ENCODE data around the gene SLX4IP.

Gene SLX4IP

DNA sequence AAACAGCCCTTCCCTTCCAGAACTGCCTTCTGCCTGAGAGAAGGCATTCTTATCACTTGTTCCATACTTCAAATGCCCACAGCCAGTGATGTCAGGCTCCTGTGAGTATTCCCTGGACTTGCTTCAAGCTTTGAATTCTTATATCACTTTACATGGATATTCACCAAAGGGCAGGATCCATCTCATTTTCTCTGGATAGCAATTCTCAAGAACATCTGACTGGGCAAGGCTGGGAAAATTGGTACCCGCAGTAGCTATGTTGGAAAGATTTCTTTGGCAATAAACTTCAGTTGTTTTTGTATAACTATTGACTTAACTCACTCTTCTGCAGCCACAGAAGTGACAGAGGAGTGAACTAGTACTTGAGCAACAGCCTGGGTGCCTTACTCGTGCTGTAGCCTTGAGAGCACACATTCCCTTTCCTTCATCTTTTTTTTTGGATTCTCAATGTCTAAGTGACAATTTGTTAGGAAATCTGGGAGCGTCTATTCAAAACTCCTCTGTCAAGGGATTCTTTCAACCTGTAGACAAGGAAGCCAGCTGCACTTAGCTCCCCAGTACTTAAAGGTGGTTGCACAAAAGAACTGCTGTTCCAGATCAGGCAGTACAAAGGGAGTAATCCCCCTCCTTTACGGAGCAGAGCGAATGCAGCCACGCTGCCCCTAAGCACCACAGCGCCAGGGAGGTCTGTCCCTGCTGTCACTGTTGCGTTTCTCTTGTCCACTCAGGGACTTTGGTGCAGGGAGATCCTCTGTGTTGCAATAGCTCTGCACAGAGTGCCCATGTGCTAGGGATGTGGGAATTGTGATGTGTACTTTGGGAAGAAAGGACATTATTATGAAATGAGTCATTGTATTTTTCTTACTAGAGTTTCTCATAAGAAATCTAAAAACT, 169.1 kb downstream of the SLX4IP start:
- no peak overlapping the region for H3K4me3 ChIP-seq (replicated peaks; ENCODE audit: low read depth, low read length)
- DNase-seq (ENCODE audit: extremely low read depth, low read depth), result no peak
- TF ChIP-seq, protein P1, sequence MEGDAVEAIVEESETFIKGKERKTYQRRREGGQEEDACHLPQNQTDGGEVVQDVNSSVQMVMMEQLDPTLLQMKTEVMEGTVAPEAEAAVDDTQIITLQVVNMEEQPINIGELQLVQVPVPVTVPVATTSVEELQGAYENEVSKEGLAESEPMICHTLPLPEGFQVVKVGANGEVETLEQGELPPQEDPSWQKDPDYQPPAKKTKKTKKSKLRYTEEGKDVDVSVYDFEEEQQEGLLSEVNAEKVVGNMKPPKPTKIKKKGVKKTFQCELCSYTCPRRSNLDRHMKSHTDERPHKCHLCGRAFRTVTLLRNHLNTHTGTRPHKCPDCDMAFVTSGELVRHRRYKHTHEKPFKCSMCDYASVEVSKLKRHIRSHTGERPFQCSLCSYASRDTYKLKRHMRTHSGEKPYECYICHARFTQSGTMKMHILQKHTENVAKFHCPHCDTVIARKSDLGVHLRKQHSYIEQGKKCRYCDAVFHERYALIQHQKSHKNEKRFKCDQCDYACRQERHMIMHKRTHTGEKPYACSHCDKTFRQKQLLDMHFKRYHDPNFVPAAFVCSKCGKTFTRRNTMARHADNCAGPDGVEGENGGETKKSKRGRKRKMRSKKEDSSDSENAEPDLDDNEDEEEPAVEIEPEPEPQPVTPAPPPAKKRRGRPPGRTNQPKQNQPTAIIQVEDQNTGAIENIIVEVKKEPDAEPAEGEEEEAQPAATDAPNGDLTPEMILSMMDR (IDR thresholded peaks at IDR 0.05; ENCODE audit: low read depth, low read length, missing control alignments), result no peak

DNA sequence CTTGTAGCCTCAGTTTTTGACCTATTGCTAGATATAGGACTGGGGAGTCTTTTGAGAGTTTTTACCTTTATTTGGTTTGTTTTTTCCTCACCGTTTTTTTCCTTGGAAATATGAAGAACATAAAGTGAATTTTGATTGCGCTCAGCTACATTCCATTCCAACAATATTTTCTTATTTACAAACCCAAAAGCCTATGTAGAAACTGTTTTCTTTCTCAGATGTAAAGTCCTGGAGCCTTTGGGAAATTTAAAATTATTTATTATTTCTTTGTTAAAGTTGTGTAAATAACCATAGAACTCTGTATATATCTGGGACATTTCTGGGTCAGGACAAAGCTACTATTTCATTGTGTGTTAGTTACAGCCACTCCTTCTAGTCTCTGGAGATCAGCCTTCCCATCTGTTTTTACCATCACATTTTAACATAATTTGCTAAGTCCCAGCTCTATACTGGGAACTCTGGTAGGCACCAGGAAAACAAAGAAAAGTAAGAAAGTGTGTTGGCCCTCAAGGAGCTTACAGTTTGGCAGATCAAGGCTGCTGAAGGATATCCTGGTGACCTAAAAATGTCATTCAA, 169.8 kb downstream of the SLX4IP start:
- no peak for DNase-seq (ENCODE audit: extremely low read depth, low read depth)
- no peak overlapping the region for H3K4me3 ChIP-seq (replicated peaks; ENCODE audit: low read depth, low read length)
- TF ChIP-seq, protein P1 (IDR thresholded peaks at IDR 0.05; ENCODE audit: low read depth, low read length, missing control alignments), result no peak

DNA sequence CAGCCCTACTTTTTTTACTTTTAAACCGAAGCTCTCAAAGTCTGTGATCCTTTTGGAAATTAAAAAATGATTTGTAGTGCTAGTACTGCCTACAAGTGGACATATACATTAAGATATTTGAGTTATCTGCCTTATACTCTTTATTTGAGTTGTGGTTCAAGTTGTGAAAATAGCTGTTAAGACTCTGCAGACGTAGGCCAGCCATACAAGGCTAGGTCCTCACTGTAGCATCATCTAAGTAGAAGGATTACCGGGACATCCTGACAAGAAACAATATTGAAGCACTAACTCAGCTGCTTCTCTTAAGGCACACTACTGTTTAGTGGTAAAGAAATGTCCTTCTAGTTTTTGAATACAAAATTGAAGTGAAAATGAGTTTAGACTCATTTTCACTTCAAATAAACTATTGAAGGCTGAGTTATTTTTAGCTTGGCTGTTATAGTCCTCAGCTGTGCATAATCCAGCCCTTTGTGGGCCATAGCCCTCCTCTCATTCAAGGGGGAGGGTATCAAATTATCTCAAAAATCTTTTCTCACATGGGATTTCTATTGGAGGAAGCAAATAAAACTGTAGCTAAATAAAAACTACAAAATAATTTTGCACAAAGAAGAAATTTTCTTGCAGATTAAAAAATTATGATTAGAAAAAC, 170.6 kb downstream of the SLX4IP start:
- TF ChIP-seq, protein P1 (IDR thresholded peaks at IDR 0.05; ENCODE audit: low read depth, low read length, missing control alignments), result no peak
- no peak overlapping the region for H3K4me3 ChIP-seq (replicated peaks; ENCODE audit: low read depth, low read length)
- DNase-seq (ENCODE audit: extremely low read depth, low read depth), result no peak

DNA sequence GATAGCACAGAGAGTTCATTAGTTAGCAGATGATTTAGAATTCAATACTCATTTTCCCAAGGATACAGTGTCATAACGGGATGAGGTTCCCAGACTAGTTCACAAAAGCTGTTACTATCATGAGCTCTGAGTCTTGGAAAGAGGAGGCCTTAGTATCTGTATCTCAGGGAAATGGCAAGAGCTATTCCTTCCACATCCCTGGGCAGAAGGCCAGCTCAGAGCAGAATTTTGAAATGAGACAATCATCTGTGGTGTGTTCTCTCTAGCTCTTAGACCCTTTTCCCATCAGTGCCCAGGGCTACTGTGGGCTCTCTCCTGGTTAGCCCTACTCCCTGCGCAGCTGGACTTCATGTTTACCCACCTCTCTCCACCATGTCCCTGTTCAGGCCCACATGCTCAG, 174.2 kb downstream of the SLX4IP start:
- DNase-seq (ENCODE audit: extremely low read depth, low read depth), result no peak
- H3K4me3 ChIP-seq (replicated peaks; ENCODE audit: low read depth, low read length), result no peak overlapping the region
- TF ChIP-seq, protein P1 (IDR thresholded peaks at IDR 0.05; ENCODE audit: low read depth, low read length, missing control alignments), result no peak

DNA sequence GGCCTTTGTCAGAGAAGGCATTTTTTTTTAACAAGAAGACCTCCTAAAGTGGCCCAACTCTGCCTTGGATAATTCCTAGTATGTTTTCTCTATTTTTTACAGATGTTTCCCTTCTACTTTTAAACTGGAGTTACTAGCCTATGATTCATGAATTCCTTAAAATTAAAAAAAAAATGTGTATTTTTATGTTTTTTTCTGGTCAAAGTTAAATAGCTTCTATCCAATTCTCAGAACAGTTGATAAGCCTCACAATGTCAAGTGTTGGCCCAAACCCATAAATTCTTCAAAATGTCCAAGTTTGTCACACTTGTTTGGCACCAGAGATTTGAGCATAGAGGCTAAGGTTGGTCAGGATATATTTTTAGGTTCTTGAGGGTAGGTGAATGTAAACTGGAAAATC, 174.7 kb downstream of the SLX4IP start:
- TF ChIP-seq, protein P1 (IDR thresholded peaks at IDR 0.05; ENCODE audit: low read depth, low read length, missing control alignments), result no peak
- H3K4me3 ChIP-seq (replicated peaks; ENCODE audit: low read depth, low read length), result no peak overlapping the region
- no peak for DNase-seq (ENCODE audit: extremely low read depth, low read depth)

DNA sequence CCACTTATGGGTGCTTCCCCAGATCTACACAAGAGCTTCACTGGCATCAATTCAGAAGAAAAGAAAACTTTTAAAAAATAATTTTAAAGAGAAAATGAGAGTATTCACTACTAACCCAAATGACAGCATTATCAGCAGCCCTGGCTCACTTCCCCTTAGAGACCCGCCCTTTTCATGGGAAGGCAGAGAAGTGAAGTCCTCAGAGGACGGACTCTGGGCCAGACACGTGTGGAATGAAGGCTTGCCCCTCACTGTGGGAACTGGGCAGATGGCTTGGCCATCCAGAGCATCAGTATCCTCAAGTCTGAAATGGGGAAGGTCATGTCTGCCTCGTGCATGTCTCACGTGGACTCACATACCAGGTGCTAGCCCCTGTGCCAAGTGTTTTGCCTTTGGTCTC, 175.1 kb downstream of the SLX4IP start:
- no peak for DNase-seq (ENCODE audit: extremely low read depth, low read depth)
- TF ChIP-seq, protein P1 (IDR thresholded peaks at IDR 0.05; ENCODE audit: low read depth, low read length, missing control alignments), result no peak

More for the DNA sequence above, 175.1 kb downstream of the SLX4IP start:
- no peak overlapping the region for H3K4me3 ChIP-seq (replicated peaks; ENCODE audit: low read depth, low read length)
